Occipital lobe (tissue), 2 donors: ENCODE data around the gene SNRNP35. TPM values are rescaled to one million over a fixed set of nuclear protein-coding genes. Genes with fewer than 3 reads are reported as not detected.
A peak's percentile ranks its signal among the peaks of the same experiment; 100 is the strongest.
"Not testable (repeated sequence)": the region's sequence is repeated elsewhere in the genome, so short reads cannot be mapped to it uniquely, and the experiment has no call there.

Experiments used
- DNase-seq: peaks from one replicate; lab custom pipeline; 2025; lab: John Stamatoyannopoulos, UW
- total RNA-seq: library from RNA; depleted of rRNA; stranded (reverse); fragments of >200 nt; gene quantifications from one replicate; pipeline ENCODE4 v1.2.3, GENCODE V29; 2014

The SNRNP35 gene, protein sequence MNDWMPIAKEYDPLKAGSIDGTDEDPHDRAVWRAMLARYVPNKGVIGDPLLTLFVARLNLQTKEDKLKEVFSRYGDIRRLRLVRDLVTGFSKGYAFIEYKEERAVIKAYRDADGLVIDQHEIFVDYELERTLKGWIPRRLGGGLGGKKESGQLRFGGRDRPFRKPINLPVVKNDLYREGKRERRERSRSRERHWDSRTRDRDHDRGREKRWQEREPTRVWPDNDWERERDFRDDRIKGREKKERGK
- total RNA-seq = 25.4 TPM

DNA sequence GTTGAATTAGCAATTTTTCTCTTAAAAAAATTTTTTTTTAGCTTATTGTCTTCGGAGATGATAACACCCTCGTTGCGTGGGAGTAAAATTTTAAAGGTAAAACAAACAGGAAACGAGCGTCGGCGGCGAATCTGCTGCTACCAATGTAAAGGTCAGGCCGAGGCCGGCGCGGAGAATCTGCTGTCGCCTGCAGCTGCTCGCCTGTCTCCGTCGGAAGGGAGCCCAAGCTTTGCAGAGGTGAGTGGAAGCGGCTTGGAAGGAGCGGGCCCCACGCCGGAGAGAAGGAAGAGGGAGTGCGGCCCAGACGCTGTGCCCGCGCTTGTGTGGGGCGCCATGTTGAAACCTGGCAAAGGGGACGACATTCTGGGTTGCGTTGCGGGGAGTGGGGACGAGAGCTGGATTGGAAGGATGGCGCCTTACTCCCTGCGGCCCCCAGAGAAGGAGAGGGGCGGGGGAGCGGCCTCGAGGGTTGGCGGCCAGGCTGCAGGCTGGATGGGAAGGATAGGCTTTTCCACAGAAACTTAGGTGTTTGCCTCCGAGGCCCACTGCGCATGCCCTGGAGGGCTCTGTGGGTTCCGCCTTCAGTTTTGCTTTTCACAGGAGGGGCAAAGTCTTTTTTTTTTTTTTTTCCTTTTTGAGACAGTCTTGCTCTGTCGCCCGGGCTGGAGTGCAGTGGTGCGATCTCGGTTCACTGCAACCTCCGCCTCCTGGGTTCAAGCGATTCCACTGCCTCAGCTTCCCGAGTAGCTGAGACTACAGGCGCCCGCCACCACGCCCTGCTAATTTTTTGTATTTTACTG is at the start of gene SNRNP35:
TSS of gene SNRNP35 (plus strand) at position 160 of the 800 bp plus-strand sequence. CDS start 7,402 bp downstream, outside the sequence.
- DNase-seq = peak; percentile 85

DNA sequence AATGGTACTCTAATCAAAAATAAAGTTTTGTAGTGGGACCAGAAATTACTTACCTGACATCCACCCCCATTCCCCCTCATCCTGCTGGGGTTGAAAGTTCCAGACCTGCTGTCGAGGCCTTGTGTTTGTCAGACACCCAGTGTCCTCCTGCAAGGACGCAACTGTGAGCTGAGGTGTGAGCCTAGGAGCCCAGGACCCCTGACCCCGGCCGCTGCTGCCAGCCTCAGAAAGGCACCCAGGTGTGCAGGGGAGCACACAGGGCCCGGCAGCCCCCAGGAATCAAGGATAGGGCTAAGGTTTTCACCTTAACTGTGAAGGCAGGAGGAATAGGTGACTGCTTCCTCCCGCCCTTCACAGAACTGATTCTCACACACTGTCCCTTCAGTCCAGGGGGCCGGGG is 49.3 kb upstream of the SNRNP35 start:
- not testable (repeated sequence) for DNase-seq

DNA sequence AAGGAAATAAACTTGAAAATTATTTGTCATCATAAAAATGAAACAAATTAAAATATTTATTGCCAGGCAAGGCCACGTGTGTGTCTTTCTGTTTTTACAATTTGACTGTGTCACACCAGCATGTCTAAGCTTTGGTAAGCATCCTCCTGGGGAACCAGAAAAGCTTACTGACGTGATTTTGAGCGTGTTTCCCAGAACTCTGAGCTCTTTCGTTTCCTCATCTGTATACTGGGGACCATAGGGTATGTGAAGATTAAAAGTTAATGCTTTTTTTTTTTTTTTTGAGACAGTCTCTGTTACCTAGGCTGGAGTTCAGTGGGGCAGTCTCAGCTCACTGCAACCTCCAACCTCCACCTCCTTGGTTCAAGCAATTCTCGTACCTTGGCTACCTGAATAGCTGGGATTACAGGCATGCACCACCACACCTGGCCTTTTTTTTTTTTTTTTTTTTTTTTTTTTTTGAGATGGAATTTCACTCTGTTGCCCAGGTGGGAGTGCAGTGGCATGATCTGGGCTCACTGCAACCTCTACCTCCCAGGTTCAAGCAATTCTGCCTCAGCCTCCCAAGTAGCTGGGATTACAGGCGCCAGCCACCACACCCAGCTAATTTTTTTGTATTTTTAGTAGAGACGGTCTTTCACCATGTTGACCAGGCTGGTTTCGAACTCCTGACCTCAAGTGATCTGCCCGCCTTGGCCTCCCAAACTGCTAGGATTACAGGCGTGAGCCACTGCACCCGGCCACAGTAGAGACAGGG is 48.5 kb upstream of the SNRNP35 start:
- not testable (repeated sequence) for DNase-seq

DNA sequence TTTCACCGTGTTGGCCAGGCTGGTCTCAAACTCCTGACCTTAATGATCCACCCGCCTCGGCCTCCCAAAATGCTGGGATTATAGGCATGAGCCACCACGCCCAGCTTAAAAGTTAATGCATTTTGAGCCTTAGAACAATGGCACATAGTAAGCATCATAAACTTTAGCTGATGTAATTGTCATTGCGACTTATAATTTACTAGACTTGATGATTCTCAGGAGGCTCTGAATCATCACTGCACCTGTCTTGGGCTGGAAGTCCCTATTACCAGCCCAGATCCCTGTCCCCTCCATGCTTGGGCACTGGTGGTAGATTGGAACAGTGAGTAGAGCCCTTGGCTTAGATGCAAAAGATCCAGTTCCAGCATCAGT is 47.9 kb upstream of the SNRNP35 start:
- no peak for DNase-seq

DNA sequence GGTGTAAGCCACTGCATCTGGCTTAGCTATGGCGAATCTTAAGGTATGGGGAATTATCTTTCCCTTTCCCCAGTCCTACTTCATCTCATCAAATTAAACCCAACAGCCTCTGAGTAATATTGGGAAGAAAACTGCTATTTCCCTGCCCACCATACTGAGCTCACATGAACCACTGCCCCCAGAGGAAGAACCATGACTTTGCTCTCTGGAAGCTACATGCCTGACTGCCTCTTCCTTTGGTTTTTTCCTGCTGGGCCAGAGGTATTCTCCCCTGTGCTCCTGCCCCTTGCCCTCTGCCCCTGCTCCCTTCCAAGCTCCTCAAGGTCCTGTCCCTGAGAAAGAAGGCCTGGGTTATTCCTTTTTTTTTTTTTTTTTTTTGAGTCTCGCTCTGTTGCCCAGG is 36.6 kb upstream of the SNRNP35 start:
- no peak for DNase-seq

DNA sequence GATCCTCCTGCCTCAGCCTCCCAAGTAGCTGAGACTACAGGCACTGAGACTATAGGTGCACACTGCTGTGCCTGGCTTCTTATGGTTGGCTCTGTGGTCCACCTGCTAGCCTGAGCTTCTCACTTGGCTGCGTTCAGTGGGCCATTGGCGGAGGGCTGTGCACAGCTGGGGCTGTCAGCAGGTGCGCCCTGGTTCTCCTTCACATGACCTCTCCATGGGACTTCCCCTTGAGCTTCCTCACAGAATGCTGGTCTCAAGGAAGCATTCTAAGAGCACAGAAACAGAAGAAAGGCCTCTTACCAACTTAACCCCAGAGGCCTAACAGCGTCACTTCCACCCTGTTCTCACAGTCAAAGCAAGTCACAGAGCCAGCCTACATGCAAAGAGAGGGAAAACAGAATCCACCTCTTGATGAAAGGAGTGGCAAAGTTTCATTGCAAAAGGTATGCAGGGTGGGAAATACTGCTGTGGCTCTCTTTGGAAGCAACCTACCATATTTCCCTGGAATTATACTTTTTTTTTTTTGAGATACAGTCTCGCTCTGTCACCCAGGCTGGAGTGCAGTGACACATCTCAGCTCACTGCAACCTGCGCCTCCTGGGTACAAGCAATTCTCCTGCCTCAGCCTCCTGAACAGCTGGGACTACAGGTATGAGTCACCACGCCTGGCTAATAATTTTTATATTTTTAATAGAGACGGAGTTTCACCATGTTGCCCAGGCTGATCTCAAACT is 30.7 kb upstream of the SNRNP35 start:
- no peak for DNase-seq

DNA sequence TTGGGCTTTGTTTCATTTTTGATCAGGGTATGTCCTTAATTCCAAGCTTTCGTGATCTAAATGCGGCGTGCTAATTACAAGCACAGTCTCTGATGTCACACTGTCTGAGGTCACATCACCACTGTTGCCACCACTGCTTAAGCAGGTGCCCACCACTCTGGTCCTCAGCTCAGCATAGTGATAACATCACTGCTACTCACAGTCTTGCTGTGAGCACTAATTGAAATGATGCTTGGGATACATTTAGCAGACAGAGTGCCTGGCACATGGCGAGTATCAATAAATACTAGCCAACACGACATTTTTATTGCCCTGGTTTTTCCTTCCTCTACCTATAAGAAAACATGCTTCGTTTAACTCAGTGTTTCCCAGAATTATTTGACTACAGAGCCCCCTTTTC is 29.3 kb upstream of the SNRNP35 start:
- no peak for DNase-seq

DNA sequence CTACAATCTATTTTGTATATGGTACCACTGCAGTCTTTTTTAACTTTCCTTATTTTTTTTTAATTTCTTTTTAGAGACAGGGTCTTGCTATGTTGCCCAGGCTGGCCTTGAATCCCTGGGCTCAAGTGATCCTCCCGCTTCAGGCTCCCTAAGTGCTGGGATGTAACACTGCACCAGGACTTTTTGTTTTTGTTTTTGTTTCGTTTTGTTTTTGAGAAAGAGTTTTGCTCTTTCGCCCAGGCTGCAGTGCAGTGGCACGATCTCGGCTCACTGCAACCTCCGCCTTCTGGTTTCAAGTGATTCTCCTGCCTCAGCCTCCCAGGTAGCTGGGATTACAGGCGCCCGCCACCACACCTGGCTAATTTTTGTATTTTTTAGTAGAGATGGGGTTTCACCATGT is 28.8 kb upstream of the SNRNP35 start:
- not testable (repeated sequence) for DNase-seq

DNA sequence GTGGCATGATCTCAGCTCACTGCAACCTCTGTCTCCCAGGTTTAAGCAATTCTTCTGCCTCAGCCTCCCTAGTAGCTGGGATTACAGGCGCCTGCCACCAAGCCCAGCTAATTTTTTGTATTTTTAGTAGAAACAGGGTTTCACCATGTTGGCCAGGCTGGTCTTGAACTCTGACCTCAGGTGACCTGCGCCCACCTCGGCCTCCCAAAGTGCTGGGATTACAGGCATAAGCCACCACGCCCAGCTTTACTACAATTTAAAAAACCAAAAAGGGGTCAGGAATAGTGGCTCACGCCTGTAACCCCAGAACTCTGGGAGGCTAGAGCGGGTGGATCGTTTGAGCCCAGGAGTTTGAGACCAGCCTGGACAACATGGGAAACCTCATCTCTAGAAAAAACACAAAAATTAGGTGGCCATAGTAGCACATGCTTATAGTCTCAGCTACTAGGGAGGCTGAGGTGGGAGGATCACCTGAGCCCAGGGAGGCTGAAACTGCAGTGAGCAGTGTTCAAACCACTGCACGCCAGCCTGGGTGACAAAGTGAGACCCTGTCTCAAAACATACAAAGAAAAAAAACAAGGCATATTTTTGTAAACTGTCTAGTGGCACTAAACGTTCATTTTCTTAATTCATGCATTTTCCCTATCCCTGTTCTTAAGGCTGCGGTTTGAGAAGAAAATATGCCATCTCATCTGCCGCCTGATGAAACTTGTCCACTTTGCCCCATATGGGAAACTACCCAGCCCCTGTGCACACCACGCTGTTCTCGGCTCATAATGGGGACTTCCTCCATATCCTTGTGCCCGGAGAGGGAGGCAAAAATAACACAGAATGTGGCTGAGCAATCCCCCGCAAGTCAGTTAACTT is 25.8 kb upstream of the SNRNP35 start:
- DNase-seq = not testable (repeated sequence)

DNA sequence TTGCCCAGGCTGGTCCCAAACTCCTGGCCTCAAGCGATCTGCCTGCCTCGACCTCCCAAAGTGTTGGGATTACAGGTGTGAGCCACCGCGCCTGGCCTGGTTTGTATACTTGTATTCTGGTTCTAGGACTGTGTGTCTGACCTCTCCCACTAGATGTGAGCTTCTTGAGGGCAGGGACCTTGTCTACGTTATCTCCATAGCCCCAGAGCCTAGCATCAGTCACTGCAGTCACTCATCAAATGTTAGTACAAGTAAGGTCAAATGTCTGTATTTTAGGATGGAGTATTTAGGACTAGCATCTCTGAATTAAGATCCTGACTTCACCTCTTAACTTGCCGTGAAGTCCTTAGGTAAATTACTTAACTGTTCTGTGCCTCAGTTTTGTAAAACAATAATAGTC is 24.3 kb upstream of the SNRNP35 start:
- no peak for DNase-seq

DNA sequence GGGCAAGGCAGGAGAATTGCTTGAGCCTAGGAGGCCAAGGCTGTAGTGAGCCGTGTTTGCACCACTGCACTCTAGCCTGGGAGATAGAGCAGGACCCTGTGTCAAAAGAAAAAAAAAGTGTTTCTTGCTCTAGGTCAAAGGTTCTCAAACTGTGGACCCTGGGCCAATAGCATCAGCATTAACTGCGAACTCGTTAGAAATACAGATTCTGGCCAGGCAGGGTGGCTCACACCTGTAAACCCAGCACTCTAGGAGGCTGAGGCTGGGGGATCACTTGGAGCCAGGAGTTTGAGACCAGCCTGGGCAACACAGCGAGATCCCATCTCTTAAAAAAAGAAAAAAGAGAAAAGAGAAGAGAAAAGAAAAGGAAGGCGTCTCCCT is 22.3 kb upstream of the SNRNP35 start:
- no peak for DNase-seq

DNA sequence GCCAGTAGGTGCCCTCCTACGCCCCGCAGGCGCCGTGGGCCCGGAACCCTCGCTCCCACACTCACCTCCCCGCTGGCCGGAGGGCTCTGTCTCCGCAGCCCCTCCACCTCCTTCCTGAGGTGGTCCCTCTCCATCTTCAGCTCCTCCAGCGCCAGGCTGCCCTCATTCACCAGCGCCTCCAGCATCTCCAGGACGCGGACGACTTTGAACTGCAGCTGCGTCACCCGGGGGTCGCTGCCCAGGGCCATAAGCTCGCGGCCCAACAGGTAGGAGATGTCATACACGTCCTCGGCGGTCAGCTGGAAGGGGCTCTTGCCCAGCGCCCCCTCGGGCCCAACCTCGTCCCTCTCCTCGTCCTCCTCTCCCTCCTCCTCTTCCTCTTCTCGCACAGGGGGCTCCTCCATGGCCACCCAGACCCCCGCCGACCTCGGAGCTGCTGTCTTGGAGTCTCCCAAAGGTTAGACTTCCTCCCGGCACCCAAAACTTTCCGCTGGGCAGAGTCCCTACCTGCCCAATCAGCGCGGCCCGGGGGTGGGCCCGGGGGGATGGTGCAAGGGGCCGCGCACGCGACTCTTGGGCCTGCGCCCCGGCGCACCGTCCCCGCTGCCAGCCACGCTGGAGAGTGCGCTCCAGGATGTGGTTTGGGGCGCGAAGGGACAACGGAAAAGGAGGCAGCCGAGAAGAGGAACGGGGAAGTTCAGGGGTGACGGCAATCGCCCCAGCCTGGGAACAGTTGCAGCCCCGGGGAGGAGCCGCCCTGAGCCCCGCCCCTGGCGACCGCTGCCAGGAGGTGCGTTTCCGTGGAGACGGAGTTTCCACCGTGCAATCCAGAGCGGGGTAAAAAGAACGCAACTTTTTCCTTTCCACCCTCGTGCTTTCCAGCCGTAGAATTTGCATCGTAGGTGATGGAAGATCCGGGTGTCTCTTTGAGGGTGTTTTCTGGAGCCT is 21.6 kb upstream of the SNRNP35 start, which contains the start of gene RILPL2:
TSS of gene RILPL2 (minus strand) at position 668 of the 948 bp plus-strand sequence. CDS start at position 404, 264 bp downstream.
- DNase-seq = peak; percentile 68

DNA sequence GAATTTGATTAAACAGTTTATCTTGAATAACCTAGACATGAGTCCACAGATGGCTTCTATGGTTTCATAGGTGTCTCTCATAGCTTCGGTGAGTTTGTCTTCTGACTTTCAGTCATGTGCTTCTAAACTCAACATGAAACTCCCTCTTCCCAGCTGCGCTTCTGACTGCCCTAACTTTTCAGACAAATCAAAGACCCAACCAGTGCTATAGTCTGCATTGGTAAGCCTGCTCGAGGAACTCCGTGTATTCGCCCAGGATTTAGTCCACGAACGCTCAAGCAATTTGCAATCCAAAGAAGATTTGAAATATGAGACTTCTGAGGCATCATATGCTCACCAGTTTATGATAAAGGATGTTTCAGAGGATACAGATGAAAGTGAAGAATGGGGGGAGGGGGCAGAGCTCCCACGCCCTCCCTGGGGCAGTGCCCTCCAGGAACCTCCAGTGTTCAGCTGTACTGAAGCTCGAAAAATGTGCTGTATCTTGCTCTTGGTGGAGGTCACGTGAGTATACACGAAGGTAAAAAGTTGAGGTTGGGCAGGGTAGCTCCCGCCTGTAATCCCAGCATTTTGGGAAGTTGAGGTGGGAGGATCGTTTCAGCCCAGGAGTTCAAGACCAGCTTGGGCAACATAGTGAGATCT is 16.3 kb upstream of the SNRNP35 start:
- DNase-seq = no peak

DNA sequence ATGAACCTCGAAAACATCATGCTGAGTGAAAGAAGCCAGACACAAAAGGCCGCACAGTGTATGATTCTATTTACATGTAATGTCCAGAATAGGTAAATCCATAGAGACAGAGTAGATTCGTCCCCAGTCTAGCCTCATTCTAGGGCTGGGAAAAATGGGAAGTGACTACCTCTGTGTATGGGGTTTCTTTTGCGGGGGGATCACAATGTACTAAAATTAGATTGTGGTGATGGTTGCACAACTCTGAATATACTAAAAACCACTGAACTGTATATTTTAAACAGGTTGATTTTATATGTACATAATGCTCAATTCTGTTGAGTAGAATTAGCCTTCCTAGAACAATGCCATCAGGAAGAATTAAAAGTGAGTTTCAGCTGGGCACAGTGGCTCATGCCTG is 15.2 kb upstream of the SNRNP35 start:
- DNase-seq = no peak

DNA sequence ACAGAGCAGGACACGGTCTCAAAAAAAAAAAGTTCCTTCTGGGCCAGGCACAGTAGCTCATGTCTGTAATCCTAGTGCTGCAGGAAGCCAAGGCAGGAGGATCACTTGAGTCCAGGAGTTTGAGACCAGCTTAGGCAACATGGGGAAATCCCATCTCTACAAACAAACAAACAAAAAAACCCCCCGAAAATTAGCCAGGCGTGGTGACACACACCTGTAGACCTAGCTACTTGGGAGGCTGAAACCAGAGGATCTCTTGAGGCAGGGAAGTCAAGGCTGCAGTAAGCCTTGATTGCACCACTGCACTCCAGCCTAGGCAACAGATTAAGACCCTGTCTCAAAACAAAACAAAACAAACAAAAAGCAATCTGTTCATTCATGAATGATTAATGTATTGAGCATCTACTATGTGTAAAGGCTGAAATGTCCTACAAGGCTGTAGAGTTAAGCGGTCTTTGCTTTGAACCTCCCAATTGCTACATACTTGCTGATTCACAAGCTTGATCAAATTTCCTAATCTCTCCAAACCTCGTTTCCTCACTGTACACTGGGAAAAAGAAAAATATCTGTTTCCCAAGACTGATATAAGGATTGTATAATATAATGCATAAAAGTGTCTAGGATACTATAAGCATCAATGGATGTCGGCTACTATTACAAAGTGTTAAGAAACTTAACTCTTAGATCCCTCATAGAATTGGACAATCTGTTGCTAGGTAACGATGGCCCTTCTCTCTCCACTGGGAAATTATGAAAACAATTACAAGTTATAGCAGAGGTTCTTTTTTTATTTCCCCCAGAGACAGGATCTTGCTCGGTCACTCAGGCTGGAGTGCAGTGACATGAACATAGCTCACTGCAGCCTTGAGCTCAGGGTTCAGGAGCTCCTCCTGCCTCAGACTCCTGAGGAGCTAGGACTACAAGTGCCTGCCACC is 13.6 kb upstream of the SNRNP35 start:
- no peak for DNase-seq

DNA sequence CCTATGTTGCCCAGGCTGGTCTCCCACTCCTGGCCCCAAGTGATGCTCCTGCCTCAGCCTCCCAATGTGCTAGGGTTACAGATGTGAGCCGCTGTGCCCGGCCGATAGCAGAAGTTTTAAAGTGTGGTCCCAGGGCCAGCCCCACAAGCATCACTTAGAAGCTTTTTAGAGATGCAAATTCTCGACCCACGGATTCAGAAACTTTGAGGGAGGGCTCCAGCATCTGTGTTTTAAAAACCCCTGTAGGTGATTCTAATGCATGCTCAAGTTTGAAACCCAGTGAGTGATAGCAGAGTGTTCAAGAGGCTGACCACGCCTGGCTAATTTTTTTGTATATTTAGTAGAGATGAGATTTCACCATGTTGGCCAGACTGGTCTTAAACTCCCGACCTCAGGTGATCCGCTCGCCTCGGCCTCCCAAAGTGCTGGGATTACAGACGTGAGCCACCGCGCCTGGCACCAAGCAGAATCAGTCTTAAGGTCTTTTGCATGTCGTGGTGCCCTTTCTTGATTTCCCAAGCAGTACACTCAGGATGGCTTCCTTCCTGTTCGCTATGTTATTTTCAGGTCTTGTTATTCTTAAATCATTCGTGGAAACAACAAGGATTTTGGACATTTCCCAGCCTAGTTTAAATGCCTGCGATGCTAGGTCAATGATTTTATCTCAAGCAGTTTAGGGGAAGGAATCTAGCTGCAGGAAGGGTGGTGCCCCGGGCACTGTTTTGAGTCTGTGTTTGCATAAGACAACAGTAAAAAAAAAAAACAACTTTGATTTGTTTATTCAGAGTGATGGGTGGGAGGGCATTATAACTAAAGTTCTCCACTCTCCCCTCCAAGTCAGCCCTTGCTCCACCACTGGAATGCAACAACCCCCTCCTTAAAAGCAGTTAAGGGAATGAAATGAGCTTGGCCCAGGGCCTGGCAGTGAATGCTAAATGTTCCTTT is 12.3 kb upstream of the SNRNP35 start:
- DNase-seq = no peak

DNA sequence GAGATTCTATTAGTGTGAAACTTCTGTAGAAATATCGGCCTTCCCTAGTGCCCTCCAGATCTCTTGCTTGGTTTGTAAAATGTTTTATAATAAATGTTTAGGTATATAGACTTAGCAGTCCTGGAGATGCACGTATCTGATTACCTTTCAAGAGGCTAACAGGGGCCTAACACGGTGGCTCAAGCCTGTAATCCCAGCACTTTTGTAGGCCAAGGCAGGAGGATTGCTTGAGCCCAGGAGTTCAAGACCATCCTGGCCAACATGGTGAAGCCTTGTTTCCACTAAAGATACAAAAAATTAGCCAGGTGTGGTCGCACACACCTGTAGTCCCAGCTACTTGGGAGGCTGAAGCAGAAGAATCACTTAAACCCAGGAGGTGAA is 11.6 kb upstream of the SNRNP35 start:
- DNase-seq = no peak
